Activated T-cell treated with anti-CD3 and anti-CD28 coated beads, Interleukin-2, amount 50 U/mL, for 72 hours (primary cell): Measurements from ENCODE around the gene SLC25A34. TPM values are rescaled to one million over a fixed set of nuclear protein-coding genes. Genes with fewer than 3 reads are reported as not detected.
"Not testable (repeated sequence)": the region's sequence is repeated elsewhere in the genome, so short reads cannot be mapped to it uniquely, and the experiment has no call there.

ENCODE experiments used
- ATAC-seq, 2 donors: fragments of 150-1000 bp; cut with Tn5 transposase; replicated peaks in 1 of 2; 2 replicates each; pipeline ENCODE4 v1.10.0; 2021; ENCODE audit warnings: moderate library complexity in 2 of 2, mild to moderate bottlenecking in 1 of 2
- DNase-seq, 2 donors: peaks; one replicate each; pipeline ENCODE4 v3.0.0; 2021 to 2022; ENCODE audit warnings: mixed read lengths in 1 of 2
- H3K27ac Mint-ChIP-seq: one replicate; pipeline ENCODE4 v1.8.0; 2022; ENCODE audit warnings: mild to moderate bottlenecking, moderate library complexity, mixed read lengths
- H3K27me3 Mint-ChIP-seq: one replicate; pipeline ENCODE4 v1.8.0; 2022; ENCODE audit warnings: low read depth, mixed read lengths
- H3K36me3 Mint-ChIP-seq, 2 donors: one replicate each; pipeline ENCODE4 v1.8.0; 2022; ENCODE audit warnings: mixed read lengths in 2 of 2, mild to moderate bottlenecking in 1 of 2; ENCODE audit not compliant: insufficient read depth in 2 of 2
- H3K4me1 Mint-ChIP-seq: one replicate; pipeline ENCODE4 v1.8.0; 2022; ENCODE audit warnings: low read depth, mixed read lengths
- H3K4me3 Mint-ChIP-seq, 2 donors: one replicate each; pipeline ENCODE4 v1.8.0; 2022; ENCODE audit warnings: mild to moderate bottlenecking in 2 of 2, mixed read lengths in 2 of 2, moderate library complexity in 2 of 2
- H3K9me3 Mint-ChIP-seq, 2 donors: one replicate each; pipeline ENCODE4 v1.8.0; 2022; ENCODE audit warnings: mixed read lengths in 2 of 2
- total RNA-seq, 2 donors: library from RNA; stranded (reverse); gene quantifications; one replicate each; pipeline ENCODE4 v1.2.3, GENCODE V29; 2022

SLC25A34 gene
- total RNA-seq, result 1 to 10 TPM; 2.5 to 3.0 TPM

GRCh38 chr1:15736038-15736891 is at the start of gene SLC25A34:
Gene SLC25A34, plus strand, starts transcription at chr1:15736258. Its CDS starts 228 bp downstream, at chr1:15736486.
- Mint-ChIP-seq H3K27ac (no peak within 1 kb of the TSS), H3K27me3 (no peaks in the 10 kb centered on the region), H3K9me3 (no peaks in the 10 kb centered on the region), H3K36me3 (peaks cover 0 to 2% of the 10 kb centered on the region in 2 donors), H3K4me3 (no peak within 1 kb of the TSS), H3K4me1 (peaks cover 2% of the 10 kb centered on the region)
- DNase-seq (no peak), ATAC-seq (no peak)

GRCh38 chr1:15687446-15687845 is 48.6 kb upstream of the SLC25A34 start:
- Mint-ChIP-seq H3K27me3 (no peaks in the 10 kb centered on the region), H3K36me3 (peaks cover 4 to 11% of the 10 kb centered on the region in 2 donors), H3K9me3 (no peaks in the 10 kb centered on the region), H3K27ac (peak overlapping the region; percentile 11), H3K4me3 (peak overlapping the region; percentile 35 to 87), H3K4me1 (peaks cover 30% of the 10 kb centered on the region)
- ATAC-seq, result no peak
- no peak for DNase-seq

DNA sequence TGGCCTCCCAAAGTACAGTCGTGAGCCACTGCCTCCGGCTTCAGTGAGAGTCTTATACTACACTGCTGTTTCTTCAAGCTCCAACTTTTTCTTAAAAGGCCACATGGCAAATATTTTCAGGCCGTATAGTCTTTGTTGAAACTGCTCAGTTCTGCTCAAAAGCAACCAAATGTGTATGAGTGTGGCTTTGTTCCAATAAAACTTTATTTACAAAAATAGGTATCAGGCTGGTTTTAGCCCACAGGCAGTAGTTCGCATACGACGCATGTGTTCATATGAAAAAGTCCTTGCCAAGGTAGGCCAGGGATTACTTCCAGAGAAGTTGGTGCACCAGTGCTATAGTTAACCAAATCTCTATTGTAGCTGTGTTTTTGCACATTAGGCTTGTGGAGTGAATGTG is 45.7 kb upstream of the SLC25A34 start:
- Mint-ChIP-seq H3K4me3 (no peak overlapping the region), H3K4me1 (peaks cover 31% of the 10 kb centered on the region), H3K27me3 (no peaks in the 10 kb centered on the region), H3K27ac (no peak overlapping the region), H3K36me3 (peaks cover 2 to 14% of the 10 kb centered on the region in 2 donors), H3K9me3 (no peaks in the 10 kb centered on the region)
- no peak for DNase-seq
- no peak for ATAC-seq

- Mint-ChIP-seq H3K27me3 (no peaks in the 10 kb centered on the region), H3K9me3 (no peaks in the 10 kb centered on the region), H3K27ac (no peak overlapping the region), H3K4me1 (peaks cover 27% of the 10 kb centered on the region), H3K36me3 (peaks cover 2 to 14% of the 10 kb centered on the region in 2 donors), H3K4me3 (no peak overlapping the region)
- ATAC-seq, result no peak
- DNase-seq, result no peak
These were observed 44.5 kb upstream of the SLC25A34 start for GRCh38 chr1:15691434-15692032.

- DNase-seq, result no peak
- H3K4me1 Mint-ChIP-seq, result peaks cover 27% of the 10 kb centered on the region
- peak overlapping the region; percentile 29 for H3K27ac Mint-ChIP-seq
- no peak for ATAC-seq
- H3K4me3 Mint-ChIP-seq, result no peak overlapping the region
- H3K36me3 Mint-ChIP-seq, result peaks cover 2 to 14% of the 10 kb centered on the region in 2 donors
- H3K27me3 Mint-ChIP-seq, result no peaks in the 10 kb centered on the region
- H3K9me3 Mint-ChIP-seq, result no peaks in the 10 kb centered on the region
These were observed 43.9 kb upstream of the SLC25A34 start for GRCh38 chr1:15692121-15692682.

GRCh38 chr1:15693371-15693770 is 42.7 kb upstream of the SLC25A34 start:
- H3K9me3 Mint-ChIP-seq, result no peaks in the 10 kb centered on the region
- H3K36me3 Mint-ChIP-seq, result peaks cover 0 to 5% of the 10 kb centered on the region in 2 donors
- no peak overlapping the region for H3K27ac Mint-ChIP-seq
- ATAC-seq (no peak), DNase-seq (no peak)
- peaks cover 26% of the 10 kb centered on the region for H3K4me1 Mint-ChIP-seq
- H3K4me3 Mint-ChIP-seq, result no peak overlapping the region
- H3K27me3 Mint-ChIP-seq, result no peaks in the 10 kb centered on the region

GRCh38 chr1:15696956-15697521 is 39.0 kb upstream of the SLC25A34 start:
- Mint-ChIP-seq H3K4me3 (peak overlapping the region; percentile 85 to 86), H3K27ac (peak overlapping the region; percentile 97), H3K36me3 (peaks cover 0 to 3% of the 10 kb centered on the region in 2 donors), H3K9me3 (no peaks in the 10 kb centered on the region), H3K27me3 (no peaks in the 10 kb centered on the region), H3K4me1 (peaks cover 33% of the 10 kb centered on the region)
- ATAC-seq (peak; percentile 88 to 89), DNase-seq (peak; percentile 37 to 44)

DNA sequence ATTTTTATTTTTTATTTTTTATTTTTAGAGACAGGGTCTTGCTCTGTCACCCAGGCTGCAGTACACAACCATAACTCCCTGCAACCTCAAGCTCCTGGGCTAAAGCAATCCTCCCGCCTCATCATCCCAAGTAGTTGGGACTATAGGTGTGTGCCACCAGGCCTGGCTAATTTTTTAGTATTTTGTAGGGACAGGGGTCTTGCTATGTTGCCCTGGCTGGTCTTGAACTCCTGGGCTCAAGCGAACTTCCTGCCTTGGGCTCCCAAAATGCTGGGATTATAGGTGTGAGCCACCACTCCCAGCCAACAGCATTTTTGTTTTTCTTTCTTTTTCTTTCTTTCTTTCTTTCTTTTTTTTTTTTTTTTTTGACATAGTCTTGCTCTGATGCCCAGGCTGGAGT is 37.9 kb upstream of the SLC25A34 start:
- Mint-ChIP-seq H3K36me3 (peaks cover 0 to 3% of the 10 kb centered on the region in 2 donors), H3K9me3 (no peaks in the 10 kb centered on the region), H3K4me3 (no peak overlapping the region), H3K27me3 (no peaks in the 10 kb centered on the region), H3K27ac (peak overlapping the region; percentile 65), H3K4me1 (peaks cover 33% of the 10 kb centered on the region)
- ATAC-seq (no peak), DNase-seq (no peak)

DNA sequence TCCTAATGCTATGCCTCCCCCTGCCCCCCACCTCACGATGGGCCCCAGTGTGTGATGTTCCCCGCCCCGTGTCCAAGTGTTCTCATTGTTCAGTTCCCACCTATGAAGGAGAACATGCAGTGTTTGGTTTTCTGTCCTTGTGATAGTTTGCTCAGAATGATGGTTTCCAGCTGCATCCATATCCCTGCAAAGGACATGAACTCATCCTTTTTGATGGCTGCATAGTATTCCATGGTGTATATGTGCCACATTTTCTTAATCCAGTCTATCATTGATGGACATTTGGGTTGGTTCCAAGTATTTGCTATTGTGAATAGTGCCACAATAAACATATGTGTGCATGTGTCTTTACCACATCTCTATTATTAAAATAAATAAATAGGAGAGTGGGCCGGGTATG is 36.7 kb upstream of the SLC25A34 start:
- H3K27me3 Mint-ChIP-seq, H3K9me3 Mint-ChIP-seq, H3K36me3 Mint-ChIP-seq, H3K27ac Mint-ChIP-seq, ATAC-seq, DNase-seq, H3K4me3 Mint-ChIP-seq: not testable (repeated sequence)
- H3K4me1 Mint-ChIP-seq, result peaks cover 34% of the 10 kb centered on the region

- Mint-ChIP-seq H3K36me3 (peaks cover 0 to 1% of the 10 kb centered on the region in 2 donors), H3K4me1 (peaks cover 34% of the 10 kb centered on the region), H3K9me3 (no peaks in the 10 kb centered on the region), H3K27ac (no peak overlapping the region), H3K4me3 (no peak overlapping the region), H3K27me3 (no peaks in the 10 kb centered on the region)
- DNase-seq (no peak), ATAC-seq (no peak)
These were observed 35.5 kb upstream of the SLC25A34 start for GRCh38 chr1:15700508-15700907.

DNA sequence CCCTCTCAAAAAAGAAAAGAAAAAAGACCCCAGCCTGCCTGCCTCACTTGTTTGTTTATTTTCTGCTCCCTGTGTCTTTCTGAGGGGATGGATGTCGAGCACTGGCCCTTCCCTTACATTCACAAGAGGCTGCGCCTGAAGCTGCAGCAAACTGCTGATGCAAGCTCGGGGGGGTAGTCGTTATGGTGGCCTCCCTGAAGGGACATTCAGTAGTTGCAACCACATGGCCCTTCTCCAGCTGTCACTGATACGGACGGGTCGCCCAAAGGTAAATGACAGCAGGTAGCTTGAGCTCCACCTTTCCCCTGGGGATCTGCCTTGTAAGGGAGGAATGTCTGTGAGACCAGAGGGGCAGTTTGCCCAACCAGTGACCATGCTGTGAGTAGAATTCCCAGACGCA is 34.3 kb upstream of the SLC25A34 start:
- H3K4me3 Mint-ChIP-seq, result no peak overlapping the region
- no peaks in the 10 kb centered on the region for H3K9me3 Mint-ChIP-seq
- no peak for ATAC-seq
- H3K36me3 Mint-ChIP-seq, result peaks cover 0 to 1% of the 10 kb centered on the region in 2 donors
- no peak overlapping the region for H3K27ac Mint-ChIP-seq
- H3K27me3 Mint-ChIP-seq, result no peaks in the 10 kb centered on the region
- peaks cover 28% of the 10 kb centered on the region for H3K4me1 Mint-ChIP-seq
- DNase-seq, result no peak

DNA sequence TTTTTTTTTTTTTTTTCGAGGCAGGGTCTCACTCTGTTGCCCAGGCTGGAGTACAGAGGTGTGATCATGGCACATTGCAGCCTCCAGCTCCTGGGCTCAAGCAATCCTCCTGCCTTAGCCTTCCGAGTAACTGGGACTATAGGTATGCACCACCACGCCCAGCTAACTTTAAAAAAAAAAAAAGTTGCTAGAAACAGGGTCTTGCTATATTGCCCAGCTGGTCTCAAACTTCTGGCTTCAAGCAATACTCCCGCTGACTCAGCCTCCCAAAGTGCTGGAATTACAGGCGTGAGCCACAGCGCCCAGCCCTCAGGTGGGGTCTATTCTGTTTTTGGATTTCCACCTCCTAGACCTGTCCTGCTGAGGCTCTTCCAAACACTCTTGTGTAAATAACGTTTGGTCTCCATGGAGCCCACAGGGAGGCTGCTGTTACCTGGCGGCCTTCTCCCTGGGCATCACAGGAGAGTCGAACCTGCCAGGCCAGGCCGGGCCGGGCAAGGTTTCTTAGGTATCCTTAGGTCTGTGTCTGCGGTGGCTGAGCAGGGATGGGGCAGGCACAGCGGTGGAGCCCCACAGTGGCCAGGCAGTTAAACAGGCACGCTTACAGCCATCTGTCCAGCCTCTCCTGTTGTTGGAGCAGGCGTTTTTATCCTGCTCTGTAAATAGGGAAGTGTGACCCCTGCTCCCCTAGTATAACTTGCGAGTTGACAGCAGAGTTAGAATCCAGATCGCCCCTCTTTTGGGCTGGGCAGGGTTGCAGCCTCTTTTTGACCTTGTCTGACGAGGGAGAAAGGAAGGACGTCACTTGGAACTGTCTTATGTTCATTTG is 33.1 kb upstream of the SLC25A34 start:
- Mint-ChIP-seq H3K9me3 (no peaks in the 10 kb centered on the region), H3K27ac (no peak overlapping the region), H3K4me3 (no peak overlapping the region), H3K36me3 (peaks cover 0 to 1% of the 10 kb centered on the region in 2 donors), H3K4me1 (peaks cover 17% of the 10 kb centered on the region), H3K27me3 (no peaks in the 10 kb centered on the region)
- DNase-seq, result no peak
- ATAC-seq, result no peak
